HG03280 (cell line): ENCODE data around the gene DNLZ.

Experiments
- ATAC-seq: cut with Tn5 transposase; IDR thresholded peaks from one replicate; pipeline ENCODE4 v1.9.1; 2021; ENCODE audit warnings: mild to moderate bottlenecking, moderate library complexity; ENCODE audit not compliant: unreplicated experiment

Gene DNLZ

GRCh38 chr9:136377341-136378169, 14.0 kb upstream of the DNLZ start:
- no peak for ATAC-seq

GRCh38 chr9:136376457-136376856, 12.9 kb upstream of the DNLZ start:
- ATAC-seq: no peak

- ATAC-seq: no peak
Observed at GRCh38 chr9:136375096-136375495, 11.6 kb upstream of the DNLZ start.

GRCh38 chr9:136374183-136374575, 10.6 kb upstream of the DNLZ start:
- no peak for ATAC-seq

GRCh38 chr9:136373300-136374182, 10.0 kb upstream of the DNLZ start, which contains the start of gene CARD9:
Gene CARD9, minus strand, starts transcription at chr9:136373669. Its CDS starts 1,591 bp downstream, at chr9:136372078.
- ATAC-seq: no peak

- ATAC-seq: no peak
Observed at GRCh38 chr9:136372561-136373299, 9.2 kb upstream of the DNLZ start.

GRCh38 chr9:136372006-136372405, 8.5 kb upstream of the DNLZ start:
- no peak for ATAC-seq

- ATAC-seq: no peak
Observed at GRCh38 chr9:136371533-136371880, 8.0 kb upstream of the DNLZ start.

- no peak for ATAC-seq
Observed at GRCh38 chr9:136370687-136371532, 7.4 kb upstream of the DNLZ start.

- ATAC-seq: no peak
Observed at GRCh38 chr9:136370037-136370436, 6.5 kb upstream of the DNLZ start.

- no peak for ATAC-seq
Observed at GRCh38 chr9:136368190-136368589, 4.6 kb upstream of the DNLZ start.

GRCh38 chr9:136367296-136368145, 4.0 kb upstream of the DNLZ start:
- no peak for ATAC-seq

GRCh38 chr9:136366826-136367225, 3.3 kb upstream of the DNLZ start:
- no peak for ATAC-seq

- ATAC-seq: no peak
Observed at GRCh38 chr9:136365775-136366222, 2.3 kb upstream of the DNLZ start.

GRCh38 chr9:136364942-136365774, 1.6 kb upstream of the DNLZ start:
- no peak for ATAC-seq

- ATAC-seq: no peak
Observed at GRCh38 chr9:136363949-136364748, 605 bp upstream of the DNLZ start.

- no peak for ATAC-seq
Observed at GRCh38 chr9:136362450-136362784, 1.1 kb downstream of the DNLZ start.
